HepG2 (cell line): ENCODE data around the gene MAN2B2. TPM values are rescaled to one million over a fixed set of nuclear protein-coding genes. Genes with fewer than 3 reads are reported as not detected.
A peak's percentile ranks its signal among the peaks of the same experiment; 100 is the strongest.

ENCODE experiments used
- ARHGAP35 ChIP-seq: sonication (generic); formaldehyde crosslinking; IDR thresholded peaks from 2 replicates; pipeline ENCODE4 v1.9.0; 2022; ENCODE audit warnings: mild to moderate bottlenecking, inconsistent platforms, moderate library complexity, missing genetic modification reagents, borderline replicate concordance
- ARID2 ChIP-seq: sonication (generic); formaldehyde crosslinking; IDR thresholded peaks from 2 replicates; pipeline ENCODE4 v1.8.1; 2022; ENCODE audit warnings: mild to moderate bottlenecking, missing genetic modification reagents, borderline replicate concordance
- ASH2L ChIP-seq: fragments of 300-600, 200-600 bp; sonication (generic); IDR thresholded peaks from 2 replicates; pipeline ENCODE4 v1.7.0; 2017; ENCODE audit warnings: low read depth, mild to moderate bottlenecking, moderate library complexity, mixed read lengths, low read length; ENCODE audit not compliant: insufficient read length
- GATAD2A ChIP-seq: IDR thresholded peaks from 2 replicates; pipeline ENCODE4 v1.6.1; 2016
- IKZF1 ChIP-seq: fragments of 450-650 bp; IDR thresholded peaks from 2 replicates; pipeline ENCODE4 v1.7.1; 2016
- MLX ChIP-seq: IDR thresholded peaks from 2 replicates; pipeline ENCODE4 v1.6.1; 2016
- MLXIP ChIP-seq: sonication (generic); formaldehyde crosslinking; IDR thresholded peaks from 2 replicates; pipeline ENCODE4 v1.9.0; 2021; ENCODE audit warnings: missing genetic modification reagents, borderline replicate concordance
- SAP130 ChIP-seq: IDR thresholded peaks from 2 replicates; pipeline ENCODE4 v1.6.1; 2016; ENCODE audit warnings: low read depth
- SMAD9 ChIP-seq: sonication (generic); formaldehyde crosslinking; IDR thresholded peaks from 2 replicates; pipeline ENCODE4 v1.5.1; 2020; ENCODE audit warnings: mild to moderate bottlenecking, missing genetic modification reagents
- TEAD3 ChIP-seq: optimal IDR thresholded peaks from 2 replicates; pipeline ENCODE3; 2016; ENCODE audit warnings: borderline replicate concordance
- THRA ChIP-seq: sonication (generic); formaldehyde crosslinking; IDR thresholded peaks from 2 replicates; pipeline ENCODE4 v1.4.0; 2020; ENCODE audit warnings: missing genetic modification reagents, borderline replicate concordance
- ZBTB1 ChIP-seq: sonication (generic); formaldehyde crosslinking; IDR thresholded peaks from 2 replicates; pipeline ENCODE4 v1.4.0; 2020; ENCODE audit warnings: missing genetic modification reagents, borderline replicate concordance
- ZBTB49 ChIP-seq: sonication (generic); formaldehyde crosslinking; IDR thresholded peaks from 2 replicates; pipeline ENCODE4 v1.4.0; 2020; ENCODE audit warnings: missing genetic modification reagents, borderline replicate concordance
- ZFP36 ChIP-seq: fragments of 150-350 bp; IDR thresholded peaks from 2 replicates; pipeline ENCODE4 v1.6.1; 2018; ENCODE audit warnings: borderline replicate concordance, low read length, low read depth; ENCODE audit not compliant: partially characterized antibody
- ZFP36L1 ChIP-seq: sonication (generic); formaldehyde crosslinking; IDR thresholded peaks from 2 replicates; pipeline ENCODE4 v1.8.0; 2022; ENCODE audit warnings: mild to moderate bottlenecking, missing genetic modification reagents, moderate library complexity
- ZNF224 ChIP-seq: sonication (generic); formaldehyde crosslinking; IDR thresholded peaks from 2 replicates; pipeline ENCODE4 v1.5.0; 2020; ENCODE audit warnings: mild to moderate bottlenecking, missing genetic modification reagents
- ZNF225 ChIP-seq: sonication (generic); formaldehyde crosslinking; IDR thresholded peaks from 2 replicates; pipeline ENCODE4 v1.4.0; 2020; ENCODE audit warnings: mild to moderate bottlenecking, missing genetic modification reagents
- ZNF263 ChIP-seq: sonication (generic); formaldehyde crosslinking; IDR thresholded peaks from 2 replicates; pipeline ENCODE4 v1.4.0; 2020; ENCODE audit warnings: missing genetic modification reagents
- ZNF557 ChIP-seq: sonication (generic); formaldehyde crosslinking; IDR thresholded peaks from 2 replicates; pipeline ENCODE4 v1.4.0; 2020; ENCODE audit warnings: missing genetic modification reagents
- ZNF570 ChIP-seq: sonication (generic); formaldehyde crosslinking; IDR thresholded peaks from 2 replicates; pipeline ENCODE4 v1.4.0; 2020; ENCODE audit warnings: mild to moderate bottlenecking, missing genetic modification reagents, borderline replicate concordance
- ZNF616 ChIP-seq: sonication (generic); formaldehyde crosslinking; IDR thresholded peaks from 2 replicates; pipeline ENCODE4 v1.5.0; 2020; ENCODE audit warnings: low read depth, mild to moderate bottlenecking, missing genetic modification reagents
- ZNF772 ChIP-seq: sonication (generic); formaldehyde crosslinking; IDR thresholded peaks from 2 replicates; pipeline ENCODE4 v1.5.0; 2020; ENCODE audit warnings: mild to moderate bottlenecking, missing genetic modification reagents
- ZNF883 ChIP-seq: sonication (generic); formaldehyde crosslinking; IDR thresholded peaks from 2 replicates; pipeline ENCODE4 v1.5.1; 2020; ENCODE audit warnings: mild to moderate bottlenecking, missing genetic modification reagents; ENCODE audit errors: not compliant biosample characterization
- polyA plus RNA-seq, 8 experiments: library from polyadenylated mRNA; depleted of rRNA in 3 of 8; stranded (reverse) in 7 of 8; unstranded in 1 of 8; fragments of >200 nt; fragmentation: Illumina TruSeq in 4 of 8; extraction: Trizol in 4 of 8; gene quantifications; 2 replicates each; pipeline versions ENCODE4 v1.2.1 to v1.2.3, GENCODE V29; 2011 to 2016; ENCODE audit warnings: low read depth in 4 of 8, missing spikeins in 1 of 8, mixed read lengths in 1 of 8; ENCODE audit not compliant: insufficient read depth in 1 of 8
- total RNA-seq, 5 experiments: library from RNA; depleted of rRNA; stranded (reverse); fragments of >200 nt; fragmentation: Illumina TruSeq; extraction: Trizol; gene quantifications; 2 replicates each; pipeline ENCODE4 v1.2.3, GENCODE V29; 2016; ENCODE audit warnings: low read depth in 1 of 5

The MAN2B2 gene
- total and polyA plus RNA-seq, 2 of the 13 experiments (the other 11 are each of a cell fraction or from before 2014, with no cell fraction given), result 4.8 to 5.4 TPM

GRCh38 chr4:6640292-6641163 lies 65.5 kb downstream of the MAN2B2 start, which contains the start of gene MRFAP1 (continued):
- TF ChIP-seq ZBTB1 (CRISPR knock-in tag) (no peak), ASH2L (peak; percentile 90), THRA (no peak), ZNF224 (CRISPR knock-in tag) (peak; percentile 69; the same call in 1 of the 2 replicates), ZNF225 (CRISPR knock-in tag) (peak; percentile 21; the same call in 1 of the 2 replicates), TEAD3 (CRISPR knock-in tag) (peak; percentile 82), SMAD9 (no peak), ARID2 (CRISPR knock-in tag) (peak; percentile 25; the same call in 1 of the 2 replicates), ARHGAP35 (CRISPR knock-in tag) (no peak), ZNF263 (CRISPR knock-in tag) (no peak), GATAD2A (CRISPR knock-in tag) (peak; percentile 42), ZNF883 (CRISPR knock-in tag) (peak; percentile 80), ZNF616 (CRISPR knock-in tag) (peak; percentile 80), MLX (no peak), ZFP36L1 (0 out of 2 replicates have a peak, but pooled peaks have one; percentile 51), ZNF557 (no peak), ZNF772 (CRISPR knock-in tag) (peak; percentile 68; the same call in 1 of the 2 replicates), ZBTB49 (CRISPR knock-in tag) (no peak), ZFP36 (no peak), IKZF1 (no peak), ZNF570 (CRISPR knock-in tag) (0 out of 2 replicates have a peak, but pooled peaks have one; percentile 29), MLXIP (CRISPR knock-in tag) (no peak), SAP130 (CRISPR knock-in tag) (peak; percentile 87)
